Subcutaneous adipose tissue (tissue), 4 donors: ENCODE measurements around the gene TCF3. TPM values are rescaled to one million over a fixed set of nuclear protein-coding genes. Genes with fewer than 3 reads are reported as not detected.

ENCODE experiments used
- CTCF ChIP-seq: fragments of 450-650 bp; IDR thresholded peaks from one replicate; pipeline ENCODE4 v1.5.1; 2016; ENCODE audit warnings: low read depth, mild to moderate bottlenecking, control low read depth, antibody characterized with exemption, moderate library complexity
- total RNA-seq, 4 donors: library from RNA; depleted of rRNA; stranded (reverse); fragments of >200 nt; gene quantifications; one replicate each; pipeline ENCODE4 v1.1.0, GENCODE V29; 2016

TCF3 gene
- 10 to 100 TPM; 13.0 to 34.8 (median 22.9) TPM for total RNA-seq

GRCh38 chr19:1652471-1653299, at the start of gene TCF3:
TSS of gene TCF3 (minus strand) at chr19:1652615. CDS start at chr19:1650248, 2,367 bp downstream.
- TF ChIP-seq CTCF = no peak

- TF ChIP-seq CTCF = no peak
These were observed 48.6 kb upstream of the TCF3 start for GRCh38 chr19:1700733-1701663.

GRCh38 chr19:1699998-1700732, 47.8 kb upstream of the TCF3 start:
- TF ChIP-seq CTCF = no peak

GRCh38 chr19:1699386-1699785, 47.0 kb upstream of the TCF3 start:
- no peak for TF ChIP-seq CTCF

GRCh38 chr19:1698636-1699035, 46.2 kb upstream of the TCF3 start:
- no peak for TF ChIP-seq CTCF

- TF ChIP-seq CTCF = no peak
These were observed 39.3 kb upstream of the TCF3 start for GRCh38 chr19:1691589-1692290.
